HFF-Myc (cell line): ENCODE measurements around the gene SYT14.
"Not testable (repeated sequence)": the region's sequence is repeated elsewhere in the genome, so short reads cannot be mapped to it uniquely, and the experiment has no call there.

Experiments used
- DNase-seq: peaks from one replicate; pipeline ENCODE4 v3.0.0-alpha.2; 2011; ENCODE audit warnings: low read depth; ENCODE audit errors: extremely low read depth
- H3K4me3 ChIP-seq: replicated peaks from 2 replicates; pipeline ENCODE4 v1.5.1; 2011; ENCODE audit warnings: low read depth, mild to moderate bottlenecking, control low read depth, low read length
- TF ChIP-seq, protein P1 (sequence below): IDR thresholded peaks from 2 replicates; pipeline ENCODE4 v1.5.1; 2012; ENCODE audit warnings: mild to moderate bottlenecking, low read depth, low read length, control low read depth; ENCODE audit errors: missing control alignments

Gene SYT14

DNA sequence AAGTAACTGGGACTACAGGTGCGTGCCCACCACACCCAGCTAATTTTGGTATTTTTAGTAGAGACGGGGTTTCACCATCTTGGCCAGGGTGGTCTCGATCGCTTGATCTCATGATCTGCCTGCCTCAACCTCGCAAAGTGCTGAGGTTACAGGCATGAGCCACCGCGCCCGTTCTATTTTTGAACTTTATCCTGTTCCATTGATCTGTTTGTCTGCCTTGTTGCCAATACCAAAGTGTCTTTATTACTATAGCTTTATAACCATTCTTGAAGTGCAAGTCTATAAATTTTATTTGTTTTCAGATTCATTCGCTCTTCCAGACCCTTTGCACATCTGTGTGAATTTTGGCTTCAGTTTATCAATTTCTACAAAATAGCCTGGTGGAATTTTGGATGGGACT lies 28.0 kb downstream of the SYT14 start:
- DNase-seq: no peak
- no peak overlapping the region for H3K4me3 ChIP-seq
- TF ChIP-seq, protein P1, sequence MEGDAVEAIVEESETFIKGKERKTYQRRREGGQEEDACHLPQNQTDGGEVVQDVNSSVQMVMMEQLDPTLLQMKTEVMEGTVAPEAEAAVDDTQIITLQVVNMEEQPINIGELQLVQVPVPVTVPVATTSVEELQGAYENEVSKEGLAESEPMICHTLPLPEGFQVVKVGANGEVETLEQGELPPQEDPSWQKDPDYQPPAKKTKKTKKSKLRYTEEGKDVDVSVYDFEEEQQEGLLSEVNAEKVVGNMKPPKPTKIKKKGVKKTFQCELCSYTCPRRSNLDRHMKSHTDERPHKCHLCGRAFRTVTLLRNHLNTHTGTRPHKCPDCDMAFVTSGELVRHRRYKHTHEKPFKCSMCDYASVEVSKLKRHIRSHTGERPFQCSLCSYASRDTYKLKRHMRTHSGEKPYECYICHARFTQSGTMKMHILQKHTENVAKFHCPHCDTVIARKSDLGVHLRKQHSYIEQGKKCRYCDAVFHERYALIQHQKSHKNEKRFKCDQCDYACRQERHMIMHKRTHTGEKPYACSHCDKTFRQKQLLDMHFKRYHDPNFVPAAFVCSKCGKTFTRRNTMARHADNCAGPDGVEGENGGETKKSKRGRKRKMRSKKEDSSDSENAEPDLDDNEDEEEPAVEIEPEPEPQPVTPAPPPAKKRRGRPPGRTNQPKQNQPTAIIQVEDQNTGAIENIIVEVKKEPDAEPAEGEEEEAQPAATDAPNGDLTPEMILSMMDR: no peak

DNA sequence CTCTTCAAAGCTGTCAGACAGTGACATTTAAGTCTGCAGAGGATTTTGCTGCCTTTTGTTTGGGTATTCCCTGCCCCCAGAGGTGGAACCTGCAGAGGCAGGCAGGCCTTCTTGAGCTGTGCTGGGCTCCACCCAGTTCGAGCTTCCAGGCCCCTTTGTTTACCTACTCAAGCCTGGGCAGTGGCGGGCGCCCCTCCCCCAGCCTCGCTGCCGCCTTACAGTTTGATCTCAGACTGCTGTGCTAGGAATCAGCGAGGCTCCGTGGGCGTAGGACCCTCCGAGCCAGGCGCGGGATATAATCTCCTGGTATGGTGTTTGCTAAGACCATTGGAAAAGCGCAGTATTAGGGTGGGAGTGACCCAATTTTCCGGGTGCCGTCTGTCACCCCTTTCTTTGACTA lies 40.7 kb downstream of the SYT14 start:
- DNase-seq, H3K4me3 ChIP-seq: not testable (repeated sequence)

DNA sequence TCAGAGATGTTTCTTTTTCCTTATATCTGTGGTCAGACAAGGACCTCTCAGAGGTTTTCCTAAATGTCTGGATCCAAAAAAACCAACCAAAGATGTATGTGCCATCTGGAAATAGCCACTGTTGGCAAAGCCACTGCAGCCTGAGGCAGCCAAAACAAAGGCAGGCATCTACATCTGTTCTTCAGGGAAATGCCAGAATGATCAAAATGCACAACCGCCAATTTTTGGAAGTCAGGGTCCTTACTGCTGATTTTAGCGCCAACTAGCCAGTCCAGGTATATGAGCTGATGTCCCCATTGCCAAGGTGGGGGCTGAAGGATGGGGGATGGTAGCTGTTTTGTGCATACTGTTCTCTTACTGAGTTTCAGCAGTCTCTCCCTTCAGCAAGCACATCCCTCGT lies 45.9 kb downstream of the SYT14 start:
- TF ChIP-seq, protein P1: no peak
- no peak overlapping the region for H3K4me3 ChIP-seq
- no peak for DNase-seq

DNA sequence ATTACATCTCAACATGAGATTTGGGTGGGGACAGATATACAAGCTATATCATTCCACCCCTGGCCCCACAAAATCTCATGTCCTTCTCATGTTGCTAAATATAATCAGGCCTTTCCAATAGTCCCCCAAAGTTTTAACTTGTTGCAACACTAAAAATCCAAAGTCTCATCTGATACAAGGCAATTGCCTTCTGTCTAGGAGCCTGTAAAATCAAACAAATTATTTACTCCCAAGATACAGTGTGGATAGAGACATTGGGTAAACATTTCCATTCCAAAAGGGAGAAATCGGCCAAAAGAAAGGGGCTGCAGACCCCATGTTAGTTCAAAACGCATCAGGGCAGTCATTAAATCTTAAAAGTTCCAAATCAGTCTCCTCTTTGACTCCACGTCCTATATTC lies 47.0 kb downstream of the SYT14 start:
- TF ChIP-seq, protein P1: no peak
- DNase-seq: no peak
- no peak overlapping the region for H3K4me3 ChIP-seq

DNA sequence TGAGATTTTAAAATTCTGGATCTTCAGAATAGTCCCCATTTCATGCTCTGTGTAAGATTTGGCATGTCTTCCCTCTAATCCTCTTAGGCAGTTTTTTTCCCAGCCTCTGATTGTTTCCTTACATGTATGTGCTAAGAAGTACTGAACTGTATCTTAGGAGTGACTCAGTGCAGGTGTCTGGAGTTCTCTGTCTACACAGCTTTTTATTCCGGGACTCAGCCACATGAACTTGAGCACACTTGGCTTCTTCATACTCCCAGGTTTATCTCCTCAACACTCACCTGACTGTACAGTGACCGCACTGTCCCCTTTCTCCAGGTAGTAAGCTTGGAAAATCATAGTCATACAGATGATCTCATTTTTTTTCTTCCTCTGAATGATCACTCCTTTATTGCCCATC lies 50.7 kb downstream of the SYT14 start:
- H3K4me3 ChIP-seq: no peak overlapping the region
- DNase-seq: no peak
- TF ChIP-seq, protein P1: no peak

DNA sequence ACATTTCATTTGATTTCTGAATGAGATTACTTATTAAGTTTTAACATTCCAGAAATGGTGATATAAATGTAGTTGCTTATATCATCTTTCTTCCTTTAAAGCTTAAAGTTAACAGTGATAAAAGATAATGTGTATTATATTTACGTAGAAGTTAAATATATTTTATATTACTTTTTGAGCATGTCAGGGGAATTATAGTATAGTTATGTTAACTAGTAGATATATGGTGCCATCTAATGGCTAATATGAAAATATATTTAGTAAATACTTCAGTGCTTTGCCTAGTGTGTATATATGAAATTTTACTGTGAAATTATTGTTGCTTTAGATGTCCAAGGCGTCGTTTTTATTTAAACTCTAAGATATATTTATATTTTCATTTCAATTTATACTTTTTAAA lies 51.5 kb downstream of the SYT14 start:
- TF ChIP-seq, protein P1: no peak
- DNase-seq: no peak
- no peak overlapping the region for H3K4me3 ChIP-seq

DNA sequence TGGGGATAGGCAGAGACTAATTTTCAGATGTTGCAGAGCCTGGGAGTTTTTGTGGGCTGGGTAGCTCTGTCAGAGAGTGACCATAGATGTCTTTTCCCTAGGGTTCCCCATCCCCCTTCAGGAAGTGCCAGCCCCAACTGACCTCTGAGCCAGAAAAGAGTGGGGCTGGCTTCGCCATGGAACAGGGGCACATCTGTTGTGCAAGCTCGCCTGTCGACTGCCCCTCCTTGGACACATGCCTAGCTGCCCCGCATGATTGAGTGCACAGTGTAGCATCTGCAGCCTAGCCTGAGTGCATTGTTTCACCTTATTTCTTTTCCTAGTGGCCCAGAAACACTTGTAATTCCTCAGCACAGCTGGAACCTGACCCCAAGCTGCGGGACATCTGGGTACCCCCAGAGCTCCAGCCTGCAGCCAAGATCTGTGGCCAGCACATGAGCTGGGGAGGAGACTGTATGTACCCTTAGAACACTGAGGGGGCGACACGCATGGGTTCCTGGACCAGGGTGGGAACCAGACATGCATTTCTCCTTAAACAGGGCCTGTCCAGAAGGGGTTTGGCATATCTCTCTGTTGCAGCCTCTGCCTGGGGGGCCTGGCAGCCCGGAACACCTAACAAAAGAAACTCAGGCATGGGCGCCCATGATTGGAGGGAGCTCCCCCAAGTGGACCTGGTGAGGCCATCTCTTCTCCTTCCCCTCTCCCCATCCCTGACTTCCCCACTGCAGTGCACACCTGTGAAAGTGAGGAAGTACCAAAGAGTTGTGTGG lies 55.2 kb downstream of the SYT14 start:
- no peak for DNase-seq
- no peak overlapping the region for H3K4me3 ChIP-seq
- TF ChIP-seq, protein P1: no peak
